GM23338 (cell line): ENCODE results near the gene CNTROB.

Source experiments
- CTCF ChIP-seq, 2 experiments: fragments of 200-600 bp in 1 of 2; sonication (generic) in 1 of 2; conservative IDR thresholded peaks; 2 replicates each; pipeline versions ENCODE4 v1.5.1 to v1.6.1; 2016 to 2017; ENCODE audit warnings: antibody characterized with exemption in 2 of 2, low read depth in 2 of 2, mild to moderate bottlenecking in 2 of 2, moderate library complexity in 1 of 2
- EZH2phosphoT487 ChIP-seq: fragments of 200-600 bp; sonication (generic); IDR thresholded peaks from one replicate; pipeline ENCODE4 v1.8.1; 2018; ENCODE audit warnings: antibody characterized with exemption; ENCODE audit not compliant: unreplicated experiment
- JUNB ChIP-seq: IDR thresholded peaks from one replicate; pipeline ENCODE4 v1.6.1; 2016; ENCODE audit warnings: antibody characterized with exemption; ENCODE audit not compliant: unreplicated experiment
- NANOG ChIP-seq: IDR thresholded peaks from 2 replicates; pipeline ENCODE4 v1.6.1; 2016; ENCODE audit warnings: antibody characterized with exemption, borderline replicate concordance

- TF ChIP-seq CTCF (conservative IDR thresholded peaks at IDR 0.05; ENCODE audit: low read depth in 2 of 2) (no peak), EZH2phosphoT487 (no peak), NANOG (no peak), JUNB (no peak)
Observed at GRCh38 chr17:7940743-7941142, 8.7 kb downstream of the CNTROB start.
